ENCODE measurements around the gene RHOH. TPM values are rescaled to one million over a fixed set of nuclear protein-coding genes. Genes with fewer than 3 reads are reported as not detected.
A peak's percentile ranks its signal among the peaks of the same experiment; 100 is the strongest.

The RHOH gene
- total RNA-seq, 1 experiment from 2014 or later, result not detected

DNA sequence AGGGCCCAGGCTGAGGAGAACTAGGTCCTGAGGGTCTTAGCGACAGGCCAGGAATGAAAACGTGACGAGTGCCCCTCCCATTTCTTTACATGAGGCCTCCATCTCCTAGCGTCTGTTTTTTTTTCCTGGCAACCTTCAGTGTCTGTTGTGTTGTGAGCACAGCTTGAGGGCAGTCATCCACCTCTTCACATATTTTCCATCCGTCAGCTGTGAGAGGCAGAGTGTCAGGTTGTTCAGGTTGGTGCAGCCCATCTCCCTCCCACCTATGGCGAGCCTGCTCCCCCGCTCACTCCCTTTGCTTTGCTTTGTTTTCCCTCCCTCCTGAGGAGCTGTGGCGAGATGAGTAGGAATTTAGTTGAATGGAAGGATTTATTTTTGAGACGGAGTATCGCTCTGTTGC lies 86.6 kb downstream of the RHOH start:
- TF ChIP-seq, protein P1, sequence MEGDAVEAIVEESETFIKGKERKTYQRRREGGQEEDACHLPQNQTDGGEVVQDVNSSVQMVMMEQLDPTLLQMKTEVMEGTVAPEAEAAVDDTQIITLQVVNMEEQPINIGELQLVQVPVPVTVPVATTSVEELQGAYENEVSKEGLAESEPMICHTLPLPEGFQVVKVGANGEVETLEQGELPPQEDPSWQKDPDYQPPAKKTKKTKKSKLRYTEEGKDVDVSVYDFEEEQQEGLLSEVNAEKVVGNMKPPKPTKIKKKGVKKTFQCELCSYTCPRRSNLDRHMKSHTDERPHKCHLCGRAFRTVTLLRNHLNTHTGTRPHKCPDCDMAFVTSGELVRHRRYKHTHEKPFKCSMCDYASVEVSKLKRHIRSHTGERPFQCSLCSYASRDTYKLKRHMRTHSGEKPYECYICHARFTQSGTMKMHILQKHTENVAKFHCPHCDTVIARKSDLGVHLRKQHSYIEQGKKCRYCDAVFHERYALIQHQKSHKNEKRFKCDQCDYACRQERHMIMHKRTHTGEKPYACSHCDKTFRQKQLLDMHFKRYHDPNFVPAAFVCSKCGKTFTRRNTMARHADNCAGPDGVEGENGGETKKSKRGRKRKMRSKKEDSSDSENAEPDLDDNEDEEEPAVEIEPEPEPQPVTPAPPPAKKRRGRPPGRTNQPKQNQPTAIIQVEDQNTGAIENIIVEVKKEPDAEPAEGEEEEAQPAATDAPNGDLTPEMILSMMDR (conservative IDR thresholded peaks at IDR 0.05), result no peak
- TF ChIP-seq EZH2 (IDR thresholded peaks at IDR 0.05; ENCODE audit: low read depth), result no peak
- Histone ChIP-seq H3K9me2 (ENCODE audit: insufficient read depth) (no peaks in the 10 kb centered on the region), H3K27ac (no peak overlapping the region), H3K4me1 (replicated peaks; ENCODE audit: insufficient read depth) (no peaks in the 10 kb centered on the region), H3K36me3 (ENCODE audit: low read depth) (no peaks in the 10 kb centered on the region), H3K4me3 (no peak overlapping the region), H3K27me3 (ENCODE audit: insufficient read depth, low read depth) (no peaks in the 10 kb centered on the region), H2AFZ (no peak overlapping the region), H3K9me3 (ENCODE audit: insufficient read depth, low read depth) (no peaks in the 10 kb centered on the region), H3K79me2 (ENCODE audit: low read depth) (no peaks in the 10 kb centered on the region), H3F3A (ENCODE audit: insufficient read depth, low read depth) (no peaks in the 10 kb centered on the region), H3K4me2 (no peak overlapping the region), H4K20me1 (ENCODE audit: insufficient read depth) (no peaks in the 10 kb centered on the region)
- ChIA-PET POLR2A (ENCODE audit: unreplicated experiment) (no interaction called here), CTCF (interaction anchor here (0.6 to 0.8 kb wide), 2 partner anchors 227 to 234 kb away, joined by 4 to 13 read pairs; no protein-coding TSS in a partner anchor)
- DNase-seq, result no peak
- BruUV-seq (replicated peaks), result no TSS peak
- intact Hi-C loops (cut with micrococcal nuclease; ENCODE audit: unreplicated experiment), result no loop called here

DNA sequence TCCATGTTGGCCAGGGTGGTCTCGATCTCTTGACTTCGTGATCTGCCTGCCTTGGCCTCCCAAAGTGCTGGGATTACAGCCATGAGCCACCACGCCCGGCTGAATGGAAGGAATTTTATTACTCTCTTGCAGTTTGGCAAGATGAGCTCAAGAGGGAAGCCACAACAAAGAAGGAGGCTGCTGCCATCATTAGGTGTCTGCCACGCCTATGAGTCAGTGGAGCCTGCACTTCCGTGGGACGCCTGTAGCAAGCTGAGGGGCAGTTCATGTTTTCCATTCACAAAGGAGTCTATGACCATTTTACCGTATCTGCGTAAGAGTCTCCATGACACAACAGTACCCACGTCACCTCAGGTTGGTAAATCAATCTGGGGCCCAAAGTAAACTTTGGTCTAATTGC lies 87.1 kb downstream of the RHOH start:
- no peak overlapping the region for H3K27ac ChIP-seq
- H3K9me2 ChIP-seq (ENCODE audit: insufficient read depth), result no peaks in the 10 kb centered on the region
- CTCF ChIA-PET, result interaction anchor here (0.6 to 0.8 kb wide), 2 partner anchors 228 to 235 kb away, joined by 4 to 13 read pairs; no protein-coding TSS in a partner anchor
- H3K4me3 ChIP-seq, result no peak overlapping the region
- intact Hi-C loops (cut with micrococcal nuclease; ENCODE audit: unreplicated experiment), result no loop called here
- BruUV-seq (replicated peaks), result no TSS peak
- H2AFZ ChIP-seq, result no peak overlapping the region
- peak in 1 of 2 experiments; percentile 22 for DNase-seq
- H3K9me3 ChIP-seq (ENCODE audit: insufficient read depth, low read depth), result no peaks in the 10 kb centered on the region
- TF ChIP-seq EZH2 (IDR thresholded peaks at IDR 0.05; ENCODE audit: low read depth), result no peak
- TF ChIP-seq, protein P1 (conservative IDR thresholded peaks at IDR 0.05), result no peak
- H3K79me2 ChIP-seq (ENCODE audit: low read depth), result no peaks in the 10 kb centered on the region
- no peak overlapping the region for H3K4me2 ChIP-seq
- H3K27me3 ChIP-seq (ENCODE audit: insufficient read depth, low read depth), result no peaks in the 10 kb centered on the region
- H3F3A ChIP-seq (ENCODE audit: insufficient read depth, low read depth), result no peaks in the 10 kb centered on the region
- no peaks in the 10 kb centered on the region for H3K36me3 ChIP-seq (ENCODE audit: low read depth)
- POLR2A ChIA-PET (ENCODE audit: unreplicated experiment), result interaction anchor here (0.6 kb wide), 1 partner anchor 227 kb away, joined by 6 read pairs; the partner anchor contains the start of gene N4BP2
- no peaks in the 10 kb centered on the region for H4K20me1 ChIP-seq (ENCODE audit: insufficient read depth)
- no peaks in the 10 kb centered on the region for H3K4me1 ChIP-seq (replicated peaks; ENCODE audit: insufficient read depth)

DNA sequence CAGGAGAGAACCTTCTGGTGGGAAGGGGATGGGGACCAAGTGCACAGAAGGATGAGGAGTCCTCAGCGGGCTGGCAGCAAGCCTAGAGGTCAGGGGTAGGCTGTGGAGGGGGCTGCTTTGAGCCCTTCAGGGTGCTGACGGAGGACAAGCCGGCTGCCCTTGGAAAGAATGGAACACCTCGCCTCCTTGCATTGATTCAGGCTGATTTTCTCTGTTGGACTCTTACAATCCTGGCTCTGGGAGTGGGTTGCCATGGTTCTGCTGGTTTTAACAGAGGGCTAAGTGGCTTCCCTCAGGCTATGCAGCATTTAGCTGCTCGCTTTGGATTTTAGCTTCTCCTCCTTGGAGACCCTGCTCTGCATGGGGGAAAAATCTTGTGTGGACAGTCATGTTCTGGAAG lies 88.9 kb downstream of the RHOH start:
- CTCF ChIA-PET, result no interaction called here
- H3F3A ChIP-seq (ENCODE audit: insufficient read depth, low read depth), result no peaks in the 10 kb centered on the region
- H3K9me2 ChIP-seq (ENCODE audit: insufficient read depth), result no peaks in the 10 kb centered on the region
- no peak for TF ChIP-seq EZH2 (IDR thresholded peaks at IDR 0.05; ENCODE audit: low read depth)
- TF ChIP-seq, protein P1 (conservative IDR thresholded peaks at IDR 0.05), result no peak
- no peaks in the 10 kb centered on the region for H3K27me3 ChIP-seq (ENCODE audit: insufficient read depth, low read depth)
- H2AFZ ChIP-seq, result no peak overlapping the region
- intact Hi-C loops (cut with micrococcal nuclease; ENCODE audit: unreplicated experiment), result no loop called here
- no peak for DNase-seq
- no peaks in the 10 kb centered on the region for H3K79me2 ChIP-seq (ENCODE audit: low read depth)
- H3K27ac ChIP-seq, result no peak overlapping the region
- POLR2A ChIA-PET (ENCODE audit: unreplicated experiment), result no interaction called here
- H3K36me3 ChIP-seq (ENCODE audit: low read depth), result no peaks in the 10 kb centered on the region
- H3K4me3 ChIP-seq, result no peak overlapping the region
- no TSS peak for BruUV-seq (replicated peaks)
- H4K20me1 ChIP-seq (ENCODE audit: insufficient read depth), result no peaks in the 10 kb centered on the region
- H3K4me1 ChIP-seq (replicated peaks; ENCODE audit: insufficient read depth), result 0 out of 2 replicates have a peak, but pooled peaks cover 5% of the 10 kb centered on the region
- no peaks in the 10 kb centered on the region for H3K9me3 ChIP-seq (ENCODE audit: insufficient read depth, low read depth)
- no peak overlapping the region for H3K4me2 ChIP-seq

Data from PC-9 (cell line).